CD4-positive, alpha-beta T cell treated with Interleukin-6 at 100 ng/mL for 8 hours (primary cell): ENCODE data around the gene ABHD5.

Experiments used
- DNase-seq: peaks from one replicate; pipeline ENCODE4 v3.0.0-alpha.2; 2020; ENCODE audit warnings: mixed read lengths, low spot score

The ABHD5 gene

DNA sequence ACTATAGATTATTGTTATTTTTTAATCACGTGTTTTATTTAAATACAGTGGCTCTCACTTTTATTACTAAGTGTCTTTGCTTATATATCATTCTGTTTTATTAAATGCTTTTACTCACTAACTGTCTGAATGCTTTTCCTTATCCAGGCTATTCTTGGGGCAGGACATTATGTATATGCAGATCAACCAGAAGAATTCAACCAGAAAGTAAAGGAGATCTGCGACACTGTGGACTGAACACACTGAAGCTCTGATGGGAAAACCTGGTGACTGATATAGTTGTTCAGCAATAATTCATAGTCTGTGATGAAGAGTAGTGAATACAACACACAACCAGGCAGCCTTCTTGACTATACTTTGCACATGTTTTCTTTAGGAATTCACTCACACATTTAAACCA lies 27.6 kb downstream of the ABHD5 start:
- DNase-seq = no peak

GRCh38 chr3:43723121-43723734 lies 32.5 kb downstream of the ABHD5 start:
- DNase-seq = no peak

GRCh38 chr3:43726521-43726920 lies 35.8 kb downstream of the ABHD5 start:
- no peak for DNase-seq

DNA sequence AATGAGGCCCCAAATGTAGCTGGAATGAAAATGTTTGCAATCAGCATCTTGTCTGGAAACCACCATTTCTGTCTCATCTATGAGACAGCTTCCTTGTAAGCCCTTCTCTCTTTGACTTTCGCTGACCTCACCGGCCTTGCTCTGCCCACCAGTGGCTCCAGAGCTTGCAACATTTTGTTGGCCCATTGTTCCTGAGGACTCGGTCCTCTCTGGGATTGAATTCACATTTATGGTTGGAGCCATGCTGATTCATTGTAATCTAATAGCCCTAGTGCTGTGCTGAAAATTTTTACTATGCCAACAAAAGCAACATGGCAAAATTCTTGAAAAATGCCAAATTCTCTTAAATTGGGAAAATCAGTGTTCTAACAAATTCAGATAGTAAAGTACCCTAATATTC lies 37.2 kb downstream of the ABHD5 start:
- no peak for DNase-seq

DNA sequence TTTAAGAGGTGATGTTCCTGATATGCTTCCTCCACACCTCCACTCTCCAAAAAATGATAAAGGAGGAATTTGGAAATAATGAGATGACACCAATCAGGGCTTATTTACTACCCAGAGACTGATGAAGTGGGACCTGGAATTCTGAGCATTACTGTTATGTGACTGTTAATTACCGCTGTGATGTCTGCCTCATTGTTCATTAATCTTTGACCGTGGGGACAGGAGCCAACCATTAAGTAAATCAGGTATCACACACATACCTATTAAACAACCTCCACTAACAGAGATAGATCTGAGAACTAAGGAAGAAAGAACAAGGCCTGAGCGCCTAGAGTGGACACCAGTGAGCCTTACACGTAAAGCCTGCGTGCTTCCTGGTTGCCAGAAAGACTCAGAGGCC lies 37.7 kb downstream of the ABHD5 start:
- DNase-seq = no peak

DNA sequence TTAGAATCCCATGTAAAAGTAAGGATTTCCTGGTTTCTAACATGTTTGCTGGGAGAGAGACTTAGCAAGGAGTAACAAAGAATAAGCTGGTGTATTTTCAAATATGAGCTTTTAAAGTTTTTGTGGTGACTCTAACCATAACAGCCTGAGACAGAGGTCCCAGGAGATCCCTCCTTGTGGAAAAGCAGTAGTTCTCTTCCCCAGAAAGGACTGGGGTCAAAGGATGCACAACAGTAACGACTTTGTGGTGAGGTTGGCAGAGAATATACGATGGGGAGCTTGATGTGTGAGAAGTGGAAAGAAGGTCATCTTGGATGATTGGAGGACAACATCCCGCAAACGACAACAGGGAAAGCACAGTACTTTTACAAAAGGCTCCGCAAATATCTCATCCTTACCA lies 38.2 kb downstream of the ABHD5 start:
- no peak for DNase-seq

- no peak for DNase-seq
Observed at GRCh38 chr3:43729707-43730414, 39.1 kb downstream of the ABHD5 start.

GRCh38 chr3:43732747-43733425 lies 42.1 kb downstream of the ABHD5 start:
- no peak for DNase-seq

- no peak for DNase-seq
Observed at GRCh38 chr3:43733459-43734384, 43.0 kb downstream of the ABHD5 start.

DNA sequence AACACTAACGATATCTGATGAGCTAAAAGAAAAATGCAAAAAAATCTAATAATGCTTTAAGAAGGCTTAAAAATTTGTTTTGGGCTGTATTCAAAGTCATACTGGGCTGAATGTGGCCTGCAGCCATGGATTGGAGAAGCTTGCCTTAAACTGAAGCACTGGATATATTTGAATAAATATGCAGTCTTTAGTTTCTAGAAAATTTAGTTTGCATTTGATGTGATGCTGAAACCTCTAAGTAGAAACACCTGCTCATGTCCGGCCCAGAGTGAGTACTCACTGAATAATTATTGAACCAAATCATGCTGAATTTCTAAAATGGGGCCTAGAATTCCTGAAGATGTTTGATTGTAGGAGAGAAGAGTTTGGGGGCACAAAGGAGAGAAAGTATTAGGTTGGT lies 43.9 kb downstream of the ABHD5 start:
- no peak for DNase-seq

DNA sequence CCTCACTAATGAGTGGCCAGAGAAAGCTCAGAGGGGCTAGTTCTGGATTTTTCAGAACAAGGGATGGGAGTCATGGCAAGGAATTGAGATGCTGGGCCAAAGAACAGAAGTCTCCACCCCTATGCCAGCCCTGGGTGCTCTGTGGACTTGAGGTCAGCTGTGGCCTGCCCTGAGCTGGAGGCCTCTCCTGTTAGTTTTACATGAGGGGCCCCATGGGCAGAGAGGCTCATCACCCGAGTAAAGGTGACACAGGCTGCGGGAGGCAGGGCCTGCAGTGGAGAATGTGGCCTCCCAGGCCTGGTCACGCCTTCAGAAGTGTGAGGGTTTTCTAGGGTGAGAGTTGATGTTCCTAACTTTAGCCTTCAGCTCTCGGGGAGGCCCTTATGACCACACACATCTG lies 44.9 kb downstream of the ABHD5 start:
- no peak for DNase-seq

DNA sequence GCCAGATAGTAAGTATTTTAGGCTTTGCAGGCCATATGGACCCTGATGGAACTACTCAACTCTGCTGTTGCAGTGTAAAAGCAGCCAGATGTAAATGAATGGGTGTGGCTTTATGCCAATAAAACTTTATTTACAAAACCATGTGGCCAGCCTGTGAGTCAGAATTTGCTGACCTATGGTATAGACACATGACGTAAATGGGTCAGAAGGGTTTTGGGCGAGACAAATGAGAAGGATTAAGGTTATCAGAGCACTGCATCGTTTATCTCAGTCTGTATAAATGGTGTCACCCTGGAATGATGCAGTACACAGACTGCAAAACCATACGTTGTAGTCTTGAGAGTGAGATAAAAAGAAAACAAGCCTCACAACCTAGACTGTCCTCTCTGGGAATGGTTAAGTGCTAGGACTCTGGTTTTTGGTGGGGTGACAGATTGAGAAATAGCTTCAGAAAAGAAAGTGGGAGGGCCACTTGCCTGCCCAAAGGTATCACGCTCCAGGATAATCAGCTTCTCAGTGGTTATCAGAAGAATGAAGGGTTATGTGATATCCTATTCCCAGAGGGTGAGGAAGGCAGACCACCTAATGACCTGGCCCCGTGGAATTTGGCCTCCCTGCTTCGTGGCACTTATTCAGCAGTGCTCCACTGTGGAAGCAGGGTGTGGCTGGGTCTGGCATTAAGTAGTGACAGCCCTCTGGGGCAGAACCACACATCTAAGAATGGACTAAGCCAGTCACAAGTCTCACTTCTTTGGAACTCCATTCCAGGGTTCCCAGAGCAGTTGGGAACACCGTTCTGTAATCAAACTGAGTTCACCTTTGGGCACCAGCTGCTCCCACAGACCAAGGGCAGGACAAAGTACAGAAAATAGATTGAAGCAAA lies 46.1 kb downstream of the ABHD5 start:
- no peak for DNase-seq

DNA sequence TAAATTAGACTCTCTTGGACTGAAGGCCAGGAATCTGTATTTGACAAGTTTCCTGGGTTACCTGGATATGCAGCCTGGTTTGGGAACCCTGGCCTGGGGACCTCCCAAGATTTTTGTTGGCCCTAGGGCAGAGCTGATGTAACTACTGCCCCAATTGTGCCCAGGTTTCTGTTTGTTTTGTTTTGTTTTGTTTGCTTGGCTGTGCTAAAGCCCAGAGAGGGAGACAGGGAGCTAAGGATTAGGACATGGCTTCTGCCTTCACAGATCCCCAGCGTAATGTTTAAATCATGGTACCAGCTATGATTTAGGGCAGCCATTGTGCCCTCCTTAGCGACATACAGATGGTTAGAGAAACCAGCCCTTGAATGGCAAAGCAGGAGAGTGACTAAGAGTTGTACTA lies 47.6 kb downstream of the ABHD5 start:
- no peak for DNase-seq

GRCh38 chr3:43742920-43743319 lies 52.2 kb downstream of the ABHD5 start:
- DNase-seq = no peak

DNA sequence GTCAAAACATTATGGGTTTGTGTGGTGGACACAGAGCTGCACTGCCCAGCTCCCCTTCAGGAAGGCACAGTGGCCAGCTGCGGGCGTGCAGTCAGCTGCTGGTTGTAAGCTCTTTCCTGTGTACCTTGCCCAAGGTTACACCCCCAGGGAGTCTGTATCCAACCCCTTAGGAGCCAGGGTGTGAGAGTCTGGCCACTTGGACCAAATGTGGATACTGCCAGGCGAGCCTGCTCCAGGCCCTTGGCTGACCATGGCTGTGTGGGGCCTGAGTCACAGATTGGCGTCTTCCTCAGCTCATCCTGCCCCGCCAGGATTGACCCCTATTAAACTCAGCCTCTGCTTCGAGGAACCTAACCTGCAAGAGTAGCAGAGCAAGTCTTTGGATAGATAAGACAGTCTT lies 56.9 kb downstream of the ABHD5 start:
- no peak for DNase-seq

GRCh38 chr3:43748179-43748578 lies 57.4 kb downstream of the ABHD5 start:
- DNase-seq = no peak

GRCh38 chr3:43748645-43749044 lies 57.9 kb downstream of the ABHD5 start:
- no peak for DNase-seq

DNA sequence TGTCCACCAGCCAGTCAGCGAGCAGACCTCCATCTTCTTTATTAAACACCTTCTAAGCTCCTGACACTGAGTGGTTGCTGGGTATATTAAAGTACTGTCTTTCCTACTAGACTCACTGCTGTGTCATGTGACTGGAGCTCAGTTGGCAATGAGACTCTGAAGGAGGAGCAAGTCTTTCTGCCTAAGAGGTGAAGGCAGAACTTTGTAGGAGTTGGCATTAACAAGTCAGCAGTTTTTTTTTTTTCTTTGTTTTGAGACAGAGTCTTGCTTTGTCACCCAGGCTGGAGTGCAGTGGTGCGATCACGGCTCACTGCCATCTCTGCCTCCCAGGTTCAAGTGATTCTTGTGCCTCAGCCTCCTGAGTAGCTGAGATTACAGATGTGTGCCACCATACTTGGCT lies 62.2 kb downstream of the ABHD5 start:
- DNase-seq = no peak

DNA sequence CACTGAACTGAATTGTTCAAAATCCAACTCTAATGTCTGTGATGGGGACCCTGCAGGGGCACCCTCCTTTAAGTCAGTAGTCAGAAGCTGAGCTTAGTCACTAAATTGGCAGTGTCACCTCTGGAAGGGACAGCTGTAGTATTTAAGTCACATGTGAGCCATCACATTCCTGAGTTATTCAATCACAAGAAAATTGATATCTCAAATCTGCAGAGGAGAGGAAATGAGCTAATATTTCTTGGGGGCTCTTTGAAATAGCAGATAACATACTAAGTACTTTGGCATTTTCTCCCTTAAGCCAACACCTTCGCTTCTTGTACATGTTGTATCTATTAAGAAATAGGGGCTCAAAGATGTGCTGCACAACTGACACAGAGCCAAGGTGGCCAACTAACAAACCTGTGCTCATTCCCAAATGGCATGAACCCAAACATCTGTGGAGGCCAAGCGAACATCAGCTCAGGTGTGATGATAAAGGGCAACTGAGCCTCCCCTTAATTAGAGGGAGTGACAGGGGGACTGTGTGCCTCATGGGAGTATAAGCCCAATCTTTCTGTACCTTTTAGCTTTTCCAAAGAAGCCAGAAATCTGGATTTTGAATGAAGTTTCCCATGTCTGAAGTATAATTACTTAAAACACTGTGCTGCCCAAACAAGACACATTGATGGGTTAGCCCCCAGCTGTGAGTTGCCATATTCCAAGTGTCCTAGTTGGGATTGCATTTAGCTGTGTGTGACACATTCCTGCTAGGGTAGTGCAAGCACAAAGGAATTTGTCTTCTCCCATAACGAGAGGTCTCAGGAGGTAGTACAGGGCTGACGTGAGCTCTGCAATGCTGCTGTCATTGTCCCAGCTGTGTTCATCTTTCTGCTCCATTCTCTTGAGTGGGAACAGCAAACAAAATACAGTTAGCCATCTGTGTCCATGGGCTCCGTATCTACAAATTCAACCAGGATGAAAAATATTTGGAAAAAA lies 63.3 kb downstream of the ABHD5 start:
- no peak for DNase-seq

DNA sequence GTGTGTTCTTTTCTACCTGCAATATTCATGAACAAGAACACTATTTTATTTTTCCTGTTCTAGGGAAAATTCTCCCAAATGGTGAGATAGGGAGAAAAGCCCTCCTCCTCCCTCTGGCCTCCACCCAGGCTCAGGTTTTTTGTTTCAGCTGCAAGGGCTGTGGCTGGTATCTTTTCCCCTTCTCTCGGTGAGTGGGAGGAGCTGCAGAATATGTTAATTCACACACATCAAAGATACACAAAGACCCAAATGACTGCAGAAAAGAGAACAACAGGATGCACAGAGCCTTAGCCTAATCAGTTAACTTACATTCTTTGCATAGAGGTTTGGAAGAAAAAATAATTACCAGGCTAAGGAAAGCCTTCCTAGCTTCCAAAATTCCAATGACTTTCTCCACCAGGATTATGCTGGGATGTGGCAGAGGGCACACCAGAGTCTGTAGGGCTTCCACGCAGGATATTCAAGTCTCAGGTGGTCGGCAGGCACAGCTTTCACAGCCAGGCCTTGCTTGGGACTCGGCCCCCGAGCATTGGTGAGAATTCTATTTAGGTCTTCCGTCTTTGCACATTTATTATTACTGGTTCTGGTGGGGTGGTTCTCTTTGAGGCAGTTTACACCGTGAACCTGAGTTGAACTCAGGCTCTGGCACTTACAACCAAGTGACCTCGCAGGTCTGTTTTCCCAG lies 64.9 kb downstream of the ABHD5 start:
- DNase-seq = peak; percentile 57
